NCI-H510A treated with DMSO at 0.1 percent for 48 hours (cell line): Measurements from ENCODE around the gene GREM1.

Experiments
- DNase-seq: peaks from one replicate; lab custom pipeline; 2025; lab: John Stamatoyannopoulos, UW

The GREM1 gene

DNA sequence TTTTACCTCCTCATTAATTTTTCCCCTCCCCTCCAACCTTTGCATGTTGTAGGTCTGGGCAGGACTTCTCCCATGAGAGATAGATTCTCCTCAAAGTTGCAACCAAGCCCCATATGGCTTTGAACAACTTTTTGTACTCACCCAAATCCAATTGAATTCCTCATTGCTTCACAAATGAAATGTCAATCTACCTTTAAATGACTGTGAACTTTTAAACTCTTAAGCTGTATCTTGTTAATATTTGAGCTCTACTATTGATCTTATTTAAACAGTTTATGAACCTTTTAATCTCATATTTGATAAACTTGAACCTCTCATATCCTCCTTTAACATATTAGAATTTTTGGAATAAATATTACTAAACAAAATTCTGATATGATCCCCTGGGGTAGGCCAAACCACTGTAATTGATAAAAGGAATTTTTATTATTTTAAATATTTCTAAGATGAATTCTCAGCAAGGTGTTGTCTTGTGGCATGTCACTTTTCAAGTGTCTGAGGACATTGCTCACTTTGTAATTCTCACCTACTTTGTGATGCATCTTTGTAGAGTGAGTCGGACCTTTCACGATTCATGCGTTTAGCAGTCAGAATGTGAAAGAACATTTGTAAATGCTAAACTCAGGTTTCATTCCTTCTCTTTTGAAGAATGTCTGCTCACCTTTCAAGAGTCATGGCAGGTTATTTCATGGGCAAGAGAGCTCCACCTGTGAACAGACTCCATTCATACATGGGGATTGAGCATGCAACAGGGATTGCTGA is 23.4 kb upstream of the GREM1 start:
- DNase-seq, result no peak

GRCh38 chr15:32698773-32699390 is 18.9 kb upstream of the GREM1 start:
- DNase-seq, result no peak

DNA sequence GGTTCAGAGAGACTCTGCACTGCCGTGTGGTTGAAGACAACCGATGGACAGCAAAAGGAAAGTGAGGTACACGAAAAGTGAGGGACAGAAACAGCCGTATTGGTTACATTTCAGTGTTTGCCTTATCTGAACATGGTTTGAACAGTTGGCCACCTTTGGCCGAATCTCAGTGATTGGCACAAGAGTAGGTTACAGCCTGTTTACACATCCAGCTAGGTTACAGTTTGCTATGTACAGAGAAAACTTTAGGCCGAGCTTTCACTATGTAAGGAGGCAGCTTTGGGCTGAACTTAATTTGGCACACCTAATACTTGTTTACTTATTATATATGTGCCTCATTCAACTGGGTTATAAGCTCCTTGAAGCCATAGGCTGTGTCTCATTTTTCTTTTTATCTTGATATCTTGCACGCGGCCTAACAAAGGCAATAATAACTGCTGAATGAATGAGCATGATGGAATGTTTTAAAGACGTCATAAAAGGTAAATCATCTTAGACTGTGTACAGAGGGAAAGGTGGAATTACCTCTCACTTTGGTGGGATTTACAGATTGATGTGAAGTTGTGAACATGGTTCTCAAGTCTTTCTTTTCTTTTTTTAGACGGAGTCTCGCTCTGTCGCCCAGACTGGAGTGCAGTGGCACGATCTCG is 17.2 kb upstream of the GREM1 start:
- no peak for DNase-seq

DNA sequence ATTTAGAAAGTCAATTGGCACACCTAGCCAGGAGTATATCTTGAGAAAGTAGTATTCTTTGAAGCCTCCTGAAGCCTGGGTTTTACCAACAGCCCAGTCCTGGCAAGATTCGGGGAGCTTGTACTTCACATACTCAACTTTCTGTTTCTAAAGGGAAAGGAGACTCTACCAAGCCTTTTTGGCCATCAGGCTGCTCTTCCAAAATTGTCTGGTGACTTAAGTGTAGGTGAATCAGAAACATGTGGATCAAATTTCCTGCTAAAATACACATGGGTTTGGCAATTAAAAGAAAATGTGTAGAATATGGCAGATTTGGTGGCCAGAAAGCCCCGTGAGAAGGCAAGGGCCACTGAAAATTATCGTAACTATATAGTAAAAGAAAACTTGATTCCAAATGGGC is 15.9 kb upstream of the GREM1 start:
- no peak for DNase-seq

- DNase-seq, result no peak
Measured at GRCh38 chr15:32704395-32704981, 13.3 kb upstream of the GREM1 start.

GRCh38 chr15:32705446-32705845 is 12.4 kb upstream of the GREM1 start:
- no peak for DNase-seq

DNA sequence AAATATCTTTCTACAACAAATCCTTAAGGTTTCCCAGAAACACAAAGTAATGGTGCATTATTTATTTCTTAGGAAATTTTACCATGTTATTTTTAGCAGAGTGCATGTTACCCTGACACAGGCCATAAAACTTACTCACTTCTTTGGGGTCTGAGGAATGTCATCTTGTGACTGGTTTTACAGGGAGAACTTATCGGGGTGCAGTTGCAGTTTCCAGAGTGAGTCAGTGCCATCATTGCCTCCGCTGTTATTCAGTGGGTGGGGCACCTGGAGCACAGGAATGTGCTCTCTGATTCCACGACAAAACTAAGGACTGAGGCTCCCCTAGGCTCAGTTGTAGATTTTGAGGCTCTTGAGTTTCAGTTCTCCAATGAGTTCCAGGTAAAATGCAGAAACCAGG is 11.1 kb upstream of the GREM1 start:
- no peak for DNase-seq

- DNase-seq, result no peak
Measured at GRCh38 chr15:32707436-32707835, 10.4 kb upstream of the GREM1 start.

- no peak for DNase-seq
Measured at GRCh38 chr15:32709295-32710033, 8.3 kb upstream of the GREM1 start.

GRCh38 chr15:32715276-32715675 is 2.5 kb upstream of the GREM1 start:
- DNase-seq, result no peak

DNA sequence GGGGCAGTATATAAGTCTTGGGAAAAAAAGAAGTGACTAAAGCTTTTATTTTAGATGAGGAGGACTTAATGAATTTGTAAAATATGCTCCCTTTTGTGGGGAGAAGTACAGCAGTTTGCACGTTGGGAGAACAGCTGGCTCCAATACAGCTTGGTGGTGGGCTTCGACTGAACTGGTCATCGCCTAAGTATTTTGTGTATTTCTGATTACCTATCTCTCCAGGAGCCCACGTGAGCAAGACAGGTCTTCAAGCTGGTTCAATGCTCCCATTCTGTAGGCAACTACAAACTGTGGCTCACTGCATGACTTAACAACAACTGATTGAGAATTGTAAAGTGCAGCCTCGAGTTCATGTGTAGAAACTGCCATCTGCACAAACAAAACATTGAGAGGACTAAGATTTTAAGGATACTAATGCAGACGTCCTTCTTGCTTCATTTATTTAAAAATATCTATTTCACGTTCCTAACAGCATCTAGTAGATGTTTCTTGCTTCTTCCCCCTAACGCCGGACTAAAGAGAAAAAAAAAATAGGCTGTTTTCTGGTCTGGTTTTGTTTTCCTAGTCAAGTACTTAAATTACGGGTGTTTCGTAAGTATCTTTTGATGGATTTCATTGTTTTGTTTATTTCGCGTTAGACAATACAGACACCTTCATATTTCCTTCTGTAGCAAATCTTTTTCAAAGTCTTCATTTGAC is 1.4 kb upstream of the GREM1 start:
- DNase-seq, result no peak

- DNase-seq, result no peak
Measured at GRCh38 chr15:32716915-32717425, 834 bp upstream of the GREM1 start.

DNA sequence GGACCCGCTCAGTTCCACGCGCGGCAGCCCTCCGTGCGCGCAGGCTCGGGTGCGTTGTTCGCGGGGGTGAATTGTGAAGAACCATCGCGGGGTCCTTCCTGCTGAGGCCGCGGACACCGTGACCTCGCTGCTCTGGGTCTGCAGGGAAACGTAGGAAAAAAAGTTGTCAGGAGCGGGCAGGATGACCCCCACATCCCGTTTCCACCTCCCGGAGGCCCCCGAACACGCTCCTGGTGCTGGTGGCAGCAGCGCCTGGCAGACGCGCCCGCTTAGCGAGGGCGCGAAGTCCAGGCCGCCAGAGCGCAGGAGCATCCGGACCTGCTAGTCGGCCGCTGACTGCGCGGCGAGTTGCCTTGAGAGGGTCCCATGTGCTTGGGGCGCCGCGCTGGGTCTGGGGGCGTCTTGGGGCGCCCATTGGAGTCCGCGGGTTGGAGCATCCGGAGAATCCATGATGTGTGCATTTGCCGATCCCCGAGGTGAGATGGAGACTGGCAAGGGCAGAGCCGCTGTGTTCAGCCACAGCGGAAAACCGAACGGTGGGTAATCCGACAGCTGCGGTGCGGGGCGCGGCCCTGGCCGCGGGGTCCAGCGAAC is 520 bp downstream of the GREM1 start:
- no peak for DNase-seq

DNA sequence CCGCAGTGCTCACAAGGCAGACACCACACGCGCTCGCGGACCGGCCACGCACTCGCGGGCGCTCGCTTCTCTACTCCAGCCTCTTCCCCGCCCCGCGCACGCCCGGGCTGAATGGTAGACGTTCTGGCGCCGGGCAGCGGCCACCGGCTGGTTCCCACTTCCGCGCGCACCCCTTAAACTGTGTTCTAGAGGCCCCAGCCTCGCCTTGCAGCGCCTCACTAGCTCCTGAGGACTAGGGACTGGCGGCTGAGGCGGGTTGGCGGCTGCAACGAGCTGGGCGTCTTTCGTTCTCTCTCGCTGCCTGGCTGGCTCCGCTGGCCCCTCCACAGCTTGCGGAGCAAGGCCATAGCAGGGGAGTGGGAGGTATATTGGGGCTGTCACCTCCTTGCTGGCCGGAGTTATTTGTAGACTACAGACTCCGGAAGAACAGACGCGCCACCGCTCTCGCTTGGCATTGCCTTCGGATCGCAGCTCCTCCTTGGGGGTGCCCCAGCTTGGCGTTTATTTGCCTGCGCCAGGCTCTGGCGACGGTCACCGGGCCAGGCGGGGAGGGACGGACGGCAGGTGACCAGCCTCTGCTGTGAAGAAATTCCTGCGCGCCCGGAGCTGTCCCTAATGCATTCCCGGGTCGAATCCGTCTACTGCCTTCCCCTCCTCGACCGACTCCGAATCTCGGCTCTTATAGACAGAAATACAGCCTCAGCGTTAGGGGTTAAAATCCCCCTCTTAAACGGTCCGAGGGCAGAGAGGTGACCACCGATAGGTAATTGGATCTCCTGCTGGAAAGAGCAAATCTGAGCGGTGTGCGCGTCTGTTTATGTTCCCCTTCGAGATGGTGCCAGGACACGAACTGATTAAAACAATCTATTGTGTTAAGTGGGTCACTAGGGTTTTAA is 1.3 kb downstream of the GREM1 start:
- DNase-seq, result no peak

DNA sequence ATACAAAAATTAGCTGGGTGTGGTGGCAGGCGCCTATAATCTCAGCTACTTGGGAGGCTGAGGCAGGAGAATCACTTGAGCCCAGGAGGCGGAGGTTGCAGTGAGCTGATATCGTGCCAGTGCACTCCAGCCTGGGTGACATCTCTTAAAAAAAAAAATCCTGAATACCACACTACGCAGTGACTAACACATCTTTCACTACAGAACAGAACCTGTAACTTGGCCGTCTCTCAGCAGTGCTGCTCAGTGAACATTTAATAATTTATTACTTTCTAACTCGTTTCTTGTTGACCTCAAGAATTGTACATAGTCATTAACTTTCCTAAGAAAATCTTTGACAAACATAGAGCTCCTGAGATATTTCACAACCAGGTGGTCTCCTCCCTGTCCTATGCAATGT is 3.8 kb downstream of the GREM1 start:
- DNase-seq, result no peak

- DNase-seq, result no peak
Measured at GRCh38 chr15:32722136-32722535, 4.3 kb downstream of the GREM1 start.

GRCh38 chr15:32723171-32723948 is 5.6 kb downstream of the GREM1 start:
- DNase-seq, result no peak

DNA sequence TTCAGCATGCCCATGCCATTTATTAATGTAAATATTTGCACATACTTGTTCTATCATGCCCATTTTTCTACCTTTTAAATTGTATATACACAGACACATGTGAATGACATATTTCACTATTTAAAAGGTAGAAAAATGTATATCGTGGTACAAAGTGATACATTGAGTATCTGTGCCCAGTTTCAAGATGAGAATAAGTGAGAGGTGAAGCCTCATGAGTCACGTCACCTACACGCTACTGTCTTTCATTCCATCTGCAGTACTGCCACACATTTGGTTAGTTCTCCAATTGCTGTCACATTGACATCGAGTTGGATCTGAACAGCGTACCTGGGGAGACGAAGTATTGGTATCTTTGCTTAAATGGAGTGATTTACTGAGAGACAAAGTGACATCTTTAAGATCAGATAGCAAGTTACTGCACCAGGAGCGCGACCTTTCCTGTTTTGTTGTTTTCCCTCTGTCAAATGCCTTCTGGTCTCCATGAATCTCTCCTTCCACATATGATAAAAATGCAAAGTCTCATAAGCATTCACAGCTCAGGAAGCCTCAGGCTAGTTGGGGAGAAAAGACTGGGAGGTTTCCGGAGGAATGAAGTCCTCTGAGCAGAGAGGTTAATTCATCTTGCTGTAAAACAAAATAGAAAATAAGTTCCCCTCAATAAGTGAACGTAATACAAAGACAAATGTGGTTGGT is 12.0 kb downstream of the GREM1 start:
- no peak for DNase-seq
